GM23338 (cell line): ENCODE measurements around the gene GPR156. TPM values are rescaled to one million over a fixed set of nuclear protein-coding genes. Genes with fewer than 3 reads are reported as not detected.
"Not testable (repeated sequence)": the region's sequence is repeated elsewhere in the genome, so short reads cannot be mapped to it uniquely, and the experiment has no call there.

ENCODE experiments used
- ATAC-seq: fragments of 200-7000 bp; cut with Tn5 transposase; 3 replicates; pipeline ENCODE4 v1.9.1; 2020
- DNase-seq: peaks from one replicate; pipeline ENCODE4 v3.0.0-alpha.2; 2015; ENCODE audit warnings: low spot score
- H2AFZ ChIP-seq: fragments of 200-600 bp; sonication (generic); 2 replicates; pipeline ENCODE4 v1.8.0; 2016; ENCODE audit warnings: antibody characterized with exemption, mild to moderate bottlenecking, moderate library complexity
- H3F3A ChIP-seq: fragments of 200-600 bp; sonication (generic); replicated peaks from 2 replicates; pipeline ENCODE4 v1.8.0; 2017; ENCODE audit warnings: antibody characterized with exemption, mixed run types, low read depth
- H3K27ac ChIP-seq: fragments of 200-600 bp; sonication (generic); 2 replicates; pipeline ENCODE4 v1.6.1; 2016; ENCODE audit warnings: low read depth
- H3K27me3 ChIP-seq: fragments of 200-600 bp; sonication (generic); 2 replicates; pipeline ENCODE4 v1.8.0; 2016; ENCODE audit warnings: mild to moderate bottlenecking, mixed run types, moderate library complexity; ENCODE audit not compliant: insufficient read depth
- H3K36me3 ChIP-seq: fragments of 200-600 bp; sonication (generic); 2 replicates; pipeline ENCODE4 v1.8.0; 2016; ENCODE audit warnings: mild to moderate bottlenecking; ENCODE audit not compliant: insufficient read depth
- H3K4me1 ChIP-seq: fragments of 200-600 bp; sonication (generic); 2 replicates; pipeline ENCODE4 v1.8.0; 2016; ENCODE audit warnings: mild to moderate bottlenecking, moderate library complexity; ENCODE audit not compliant: insufficient read depth
- H3K4me2 ChIP-seq: fragments of 200-600 bp; sonication (generic); 2 replicates; pipeline ENCODE4 v1.7.1; 2017; ENCODE audit warnings: mixed run types
- H3K4me3 ChIP-seq: fragments of 200-600 bp; sonication (generic); 2 replicates; pipeline ENCODE4 v1.6.1; 2016; ENCODE audit warnings: mixed run types
- H3K79me2 ChIP-seq: fragments of 200-600 bp; sonication (generic); replicated peaks from 2 replicates; pipeline ENCODE4 v1.8.0; 2017; ENCODE audit warnings: mild to moderate bottlenecking; ENCODE audit not compliant: insufficient read depth
- H3K9me2 ChIP-seq: fragments of 200-600 bp; sonication (generic); 2 replicates; pipeline ENCODE4 v1.8.0; 2017; ENCODE audit not compliant: insufficient read depth
- H4K20me1 ChIP-seq: fragments of 200-600 bp; sonication (generic); replicated peaks from 2 replicates; pipeline ENCODE4 v1.8.0; 2017; ENCODE audit warnings: mild to moderate bottlenecking; ENCODE audit not compliant: insufficient read depth
- H3K27ac Mint-ChIP-seq: 2 replicates; pipeline ENCODE4 v1.8.0; 2020; ENCODE audit warnings: inconsistent platforms, mild to moderate bottlenecking, moderate library complexity, mixed read lengths
- H3K27me3 Mint-ChIP-seq: 3 replicates; pipeline ENCODE4 v1.8.0; 2022; ENCODE audit warnings: low read depth, mild to moderate bottlenecking, moderate library complexity, mixed read lengths, inconsistent platforms; ENCODE audit not compliant: insufficient read depth, poor library complexity
- H3K36me3 Mint-ChIP-seq: 3 replicates; pipeline ENCODE4 v1.8.0; 2021; ENCODE audit warnings: low read depth, mild to moderate bottlenecking, inconsistent platforms, moderate library complexity, mixed read lengths
- H3K4me1 Mint-ChIP-seq: 3 replicates; pipeline ENCODE4 v1.8.0; 2020; ENCODE audit warnings: mild to moderate bottlenecking, inconsistent platforms, mixed read lengths
- H3K4me3 Mint-ChIP-seq: 3 replicates; pipeline ENCODE4 v1.8.0; 2021; ENCODE audit warnings: moderate library complexity, mild to moderate bottlenecking, inconsistent platforms, mixed read lengths
- H3K9me3 Mint-ChIP-seq: 3 replicates; pipeline ENCODE4 v1.8.0; 2020; ENCODE audit warnings: moderate library complexity, mild to moderate bottlenecking, inconsistent platforms, mixed read lengths
- CREB1 ChIP-seq: fragments of 250-450 bp; sonication (Bioruptor Pico); IDR thresholded peaks from 2 replicates; pipeline ENCODE4 v1.5.0; 2020; ENCODE audit warnings: low read depth, mild to moderate bottlenecking, moderate library complexity
- EZH2 ChIP-seq: fragments of 200-600 bp; sonication (generic); IDR thresholded peaks from one replicate; pipeline ENCODE4 v1.8.0; 2017; ENCODE audit warnings: antibody characterized with exemption, mild to moderate bottlenecking, low read depth; ENCODE audit not compliant: unreplicated experiment
- EZH2phosphoT487 ChIP-seq: fragments of 200-600 bp; sonication (generic); IDR thresholded peaks from one replicate; pipeline ENCODE4 v1.8.1; 2018; ENCODE audit warnings: antibody characterized with exemption; ENCODE audit not compliant: unreplicated experiment
- JUNB ChIP-seq: IDR thresholded peaks from one replicate; pipeline ENCODE4 v1.6.1; 2016; ENCODE audit warnings: antibody characterized with exemption; ENCODE audit not compliant: unreplicated experiment
- NANOG ChIP-seq: IDR thresholded peaks from 2 replicates; pipeline ENCODE4 v1.6.1; 2016; ENCODE audit warnings: antibody characterized with exemption, borderline replicate concordance
- POLR2AphosphoS5 ChIP-seq: IDR thresholded peaks from 2 replicates; pipeline ENCODE4 v1.6.1; 2016; ENCODE audit warnings: antibody characterized with exemption, low read depth
- STAT1 ChIP-seq: IDR thresholded peaks from one replicate; pipeline ENCODE4 v1.6.1; 2016; ENCODE audit warnings: antibody characterized with exemption; ENCODE audit not compliant: unreplicated experiment
- ZNF114 ChIP-seq: fragments of 250-450 bp; sonication (Bioruptor Pico); IDR thresholded peaks from 2 replicates; pipeline ENCODE4 v1.5.0; 2020; ENCODE audit warnings: mild to moderate bottlenecking, moderate library complexity
- ZNF331 ChIP-seq: fragments of 250-450 bp; sonication (Bioruptor Pico); IDR thresholded peaks from 2 replicates; pipeline ENCODE4 v1.5.0; 2020; ENCODE audit warnings: low read depth, mild to moderate bottlenecking, moderate library complexity
- polyA plus RNA-seq: library from polyadenylated mRNA; unstranded; fragments of >200 nt; fragmentation: Nextera tagmentation; extraction: Ambion mirVana; gene quantifications from 2 replicates; pipeline ENCODE4 v1.2.1, GENCODE V29; 2016
- total RNA-seq: library from RNA; depleted of rRNA; stranded (reverse); fragments of >200 nt; shearing (Covaris generic); gene quantifications from 2 replicates; pipeline ENCODE4 v1.2.3, GENCODE V29; 2014
- TF ChIP-seq, protein P1 (sequence below), 2 experiments: fragments of 200-600 bp in 1 of 2; sonication (generic) in 1 of 2; conservative IDR thresholded peaks; 2 replicates each; pipeline versions ENCODE4 v1.5.1 to v1.6.1; 2016 to 2017; ENCODE audit warnings: antibody characterized with exemption in 2 of 2, low read depth in 2 of 2, mild to moderate bottlenecking in 2 of 2, moderate library complexity in 1 of 2
- TF ChIP-seq, protein P2 (sequence below): IDR thresholded peaks from one replicate; pipeline ENCODE4 v1.6.1; 2018; ENCODE audit warnings: antibody characterized with exemption; ENCODE audit not compliant: unreplicated experiment
- TF ChIP-seq, protein P3 (sequence below): IDR thresholded peaks from 2 replicates; pipeline ENCODE4 v1.6.1; 2016; ENCODE audit warnings: antibody characterized with exemption

GPR156 gene
- total and polyA plus RNA-seq, 2 experiments from 2014 or later = 0.50 to 2.5 TPM

DNA sequence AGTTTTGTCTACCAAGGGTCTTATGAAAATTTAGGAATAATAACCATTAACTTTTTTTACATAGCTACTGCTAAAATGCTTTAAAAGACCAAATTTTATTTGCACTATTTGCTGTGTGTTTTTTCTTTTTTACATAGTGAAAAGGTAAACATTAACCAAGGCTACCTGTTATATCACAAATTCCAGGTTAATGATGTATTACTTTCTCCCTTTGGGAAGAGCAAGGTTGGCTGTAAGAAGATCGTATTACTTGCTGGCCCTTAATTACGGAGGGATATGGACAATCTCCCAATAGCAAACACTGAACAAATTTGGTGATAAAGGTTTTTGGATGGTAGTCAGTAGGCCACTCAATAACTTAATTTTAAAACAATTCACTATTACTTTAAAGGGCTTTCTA lies 41.8 kb upstream of the GPR156 start (continued):
- TF ChIP-seq, protein P1, sequence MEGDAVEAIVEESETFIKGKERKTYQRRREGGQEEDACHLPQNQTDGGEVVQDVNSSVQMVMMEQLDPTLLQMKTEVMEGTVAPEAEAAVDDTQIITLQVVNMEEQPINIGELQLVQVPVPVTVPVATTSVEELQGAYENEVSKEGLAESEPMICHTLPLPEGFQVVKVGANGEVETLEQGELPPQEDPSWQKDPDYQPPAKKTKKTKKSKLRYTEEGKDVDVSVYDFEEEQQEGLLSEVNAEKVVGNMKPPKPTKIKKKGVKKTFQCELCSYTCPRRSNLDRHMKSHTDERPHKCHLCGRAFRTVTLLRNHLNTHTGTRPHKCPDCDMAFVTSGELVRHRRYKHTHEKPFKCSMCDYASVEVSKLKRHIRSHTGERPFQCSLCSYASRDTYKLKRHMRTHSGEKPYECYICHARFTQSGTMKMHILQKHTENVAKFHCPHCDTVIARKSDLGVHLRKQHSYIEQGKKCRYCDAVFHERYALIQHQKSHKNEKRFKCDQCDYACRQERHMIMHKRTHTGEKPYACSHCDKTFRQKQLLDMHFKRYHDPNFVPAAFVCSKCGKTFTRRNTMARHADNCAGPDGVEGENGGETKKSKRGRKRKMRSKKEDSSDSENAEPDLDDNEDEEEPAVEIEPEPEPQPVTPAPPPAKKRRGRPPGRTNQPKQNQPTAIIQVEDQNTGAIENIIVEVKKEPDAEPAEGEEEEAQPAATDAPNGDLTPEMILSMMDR (conservative IDR thresholded peaks at IDR 0.05; ENCODE audit: low read depth in 2 of 2) = no peak
- TF ChIP-seq, protein P2, sequence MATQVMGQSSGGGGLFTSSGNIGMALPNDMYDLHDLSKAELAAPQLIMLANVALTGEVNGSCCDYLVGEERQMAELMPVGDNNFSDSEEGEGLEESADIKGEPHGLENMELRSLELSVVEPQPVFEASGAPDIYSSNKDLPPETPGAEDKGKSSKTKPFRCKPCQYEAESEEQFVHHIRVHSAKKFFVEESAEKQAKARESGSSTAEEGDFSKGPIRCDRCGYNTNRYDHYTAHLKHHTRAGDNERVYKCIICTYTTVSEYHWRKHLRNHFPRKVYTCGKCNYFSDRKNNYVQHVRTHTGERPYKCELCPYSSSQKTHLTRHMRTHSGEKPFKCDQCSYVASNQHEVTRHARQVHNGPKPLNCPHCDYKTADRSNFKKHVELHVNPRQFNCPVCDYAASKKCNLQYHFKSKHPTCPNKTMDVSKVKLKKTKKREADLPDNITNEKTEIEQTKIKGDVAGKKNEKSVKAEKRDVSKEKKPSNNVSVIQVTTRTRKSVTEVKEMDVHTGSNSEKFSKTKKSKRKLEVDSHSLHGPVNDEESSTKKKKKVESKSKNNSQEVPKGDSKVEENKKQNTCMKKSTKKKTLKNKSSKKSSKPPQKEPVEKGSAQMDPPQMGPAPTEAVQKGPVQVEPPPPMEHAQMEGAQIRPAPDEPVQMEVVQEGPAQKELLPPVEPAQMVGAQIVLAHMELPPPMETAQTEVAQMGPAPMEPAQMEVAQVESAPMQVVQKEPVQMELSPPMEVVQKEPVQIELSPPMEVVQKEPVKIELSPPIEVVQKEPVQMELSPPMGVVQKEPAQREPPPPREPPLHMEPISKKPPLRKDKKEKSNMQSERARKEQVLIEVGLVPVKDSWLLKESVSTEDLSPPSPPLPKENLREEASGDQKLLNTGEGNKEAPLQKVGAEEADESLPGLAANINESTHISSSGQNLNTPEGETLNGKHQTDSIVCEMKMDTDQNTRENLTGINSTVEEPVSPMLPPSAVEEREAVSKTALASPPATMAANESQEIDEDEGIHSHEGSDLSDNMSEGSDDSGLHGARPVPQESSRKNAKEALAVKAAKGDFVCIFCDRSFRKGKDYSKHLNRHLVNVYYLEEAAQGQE = no peak
- TF ChIP-seq EZH2phosphoT487 (no peak), POLR2AphosphoS5 (no peak)

DNA sequence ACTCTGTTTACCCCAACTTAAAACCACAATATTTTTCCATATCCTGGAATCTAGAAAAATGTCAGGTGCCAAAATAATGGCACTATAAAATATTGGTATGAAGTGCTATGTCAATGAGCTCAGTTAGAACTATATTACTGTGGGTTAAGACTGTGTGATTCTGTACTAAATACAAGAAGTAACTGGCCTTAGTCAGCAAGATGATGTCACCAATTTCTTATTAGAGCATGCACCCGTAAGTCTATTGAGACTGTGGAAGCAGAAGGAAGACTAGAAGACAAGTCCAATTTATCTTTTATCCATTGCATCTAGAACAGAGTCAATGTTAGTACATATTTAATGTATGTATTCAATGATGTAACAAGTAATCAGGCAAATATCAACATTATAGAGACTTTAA lies 39.2 kb upstream of the GPR156 start:
- Histone ChIP-seq H3K79me2 (no peaks in the 10 kb centered on the region), H4K20me1 (no peaks in the 10 kb centered on the region), H3K4me2 (no peak overlapping the region), H3K27me3 (no peaks in the 10 kb centered on the region), H3F3A (no peaks in the 10 kb centered on the region), H3K9me2 (no peaks in the 10 kb centered on the region), H3K4me1 (no peaks in the 10 kb centered on the region), H3K36me3 (no peaks in the 10 kb centered on the region), H2AFZ (no peak overlapping the region), H3K27ac (no peak overlapping the region), H3K4me3 (no peak overlapping the region)
- H3K4me3 Mint-ChIP-seq = no peak overlapping the region
- H3K4me1 Mint-ChIP-seq = no peaks in the 10 kb centered on the region
- H3K9me3 Mint-ChIP-seq = peaks cover 3% of the 10 kb centered on the region; the same call in 1 of the 3 replicates
- TF ChIP-seq NANOG = no peak
- no peak for TF ChIP-seq JUNB
- no peak for TF ChIP-seq ZNF114 (CRISPR knock-in tag)
- TF ChIP-seq ZNF331 = no peak
- TF ChIP-seq EZH2phosphoT487 = no peak
- no peak for TF ChIP-seq STAT1
- TF ChIP-seq, protein P1 (conservative IDR thresholded peaks at IDR 0.05; ENCODE audit: low read depth in 2 of 2) = no peak
- TF ChIP-seq EZH2 = no peak
- no peak for TF ChIP-seq CREB1 (CRISPR knock-in tag)
- TF ChIP-seq, protein P3, sequence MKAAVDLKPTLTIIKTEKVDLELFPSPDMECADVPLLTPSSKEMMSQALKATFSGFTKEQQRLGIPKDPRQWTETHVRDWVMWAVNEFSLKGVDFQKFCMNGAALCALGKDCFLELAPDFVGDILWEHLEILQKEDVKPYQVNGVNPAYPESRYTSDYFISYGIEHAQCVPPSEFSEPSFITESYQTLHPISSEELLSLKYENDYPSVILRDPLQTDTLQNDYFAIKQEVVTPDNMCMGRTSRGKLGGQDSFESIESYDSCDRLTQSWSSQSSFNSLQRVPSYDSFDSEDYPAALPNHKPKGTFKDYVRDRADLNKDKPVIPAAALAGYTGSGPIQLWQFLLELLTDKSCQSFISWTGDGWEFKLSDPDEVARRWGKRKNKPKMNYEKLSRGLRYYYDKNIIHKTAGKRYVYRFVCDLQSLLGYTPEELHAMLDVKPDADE = no peak
- no peak for TF ChIP-seq POLR2AphosphoS5
- TF ChIP-seq, protein P2 = no peak
- DNase-seq = no peak
- H3K36me3 Mint-ChIP-seq = peaks cover 10% of the 10 kb centered on the region; the same call in 2 of the 3 replicates
- H3K27me3 Mint-ChIP-seq = no peaks in the 10 kb centered on the region
- no peak for ATAC-seq
- H3K27ac Mint-ChIP-seq = no peak overlapping the region

DNA sequence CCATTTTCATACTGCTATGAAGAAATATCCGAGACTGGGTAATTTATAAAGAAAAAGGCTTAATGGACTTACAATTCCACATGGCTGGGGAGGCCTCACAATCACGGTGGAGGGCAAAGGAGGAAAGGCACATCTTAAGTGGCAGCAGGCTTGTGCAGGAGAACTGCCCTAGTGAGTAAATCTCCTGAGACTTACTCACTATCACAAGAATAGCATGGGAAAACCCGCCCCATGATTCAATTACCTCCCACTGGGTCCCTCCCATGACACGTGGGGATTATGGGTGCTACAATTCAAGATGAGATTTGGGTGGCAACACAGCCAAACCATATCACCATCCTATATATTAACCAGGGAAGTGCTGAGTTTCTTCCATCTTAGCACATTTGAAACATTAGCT lies 38.7 kb upstream of the GPR156 start:
- not testable (repeated sequence) for H4K20me1 ChIP-seq, H3K4me1 ChIP-seq, H3K36me3 ChIP-seq, H3K9me3 Mint-ChIP-seq, H3K27ac Mint-ChIP-seq, H3K4me1 Mint-ChIP-seq, H3K27me3 ChIP-seq, H3K79me2 ChIP-seq, H3K9me2 ChIP-seq, H3F3A ChIP-seq, H3K4me2 ChIP-seq, ATAC-seq, H3K4me3 Mint-ChIP-seq, H3K4me3 ChIP-seq, H3K36me3 Mint-ChIP-seq, H3K27ac ChIP-seq, H3K27me3 Mint-ChIP-seq, DNase-seq, H2AFZ ChIP-seq
